Measurements from ENCODE around the gene ANTXR1.

The ANTXR1 gene

GRCh38 chr2:69178756-69179155 is 165.8 kb downstream of the ANTXR1 start:
- in situ Hi-C loops (cut with HindIII; ENCODE audit: low sequenced_read_pairs), result no loop called here
- H3K4me3 ChIP-seq (ENCODE audit: low read depth, low read length), result no peak overlapping the region
- no peak for TF ChIP-seq CTCF (IDR thresholded peaks at IDR 0.05; ENCODE audit: low read depth, low read length, missing control alignments)
- DNase-seq (ENCODE audit: low read depth), result no peak

- no peak for TF ChIP-seq CTCF (IDR thresholded peaks at IDR 0.05; ENCODE audit: low read depth, low read length, missing control alignments)
- no peak overlapping the region for H3K4me3 ChIP-seq (ENCODE audit: low read depth, low read length)
- in situ Hi-C loops (cut with HindIII; ENCODE audit: low sequenced_read_pairs), result no loop called here
These were observed 167.2 kb downstream of the ANTXR1 start for GRCh38 chr2:69180227-69180626.

GRCh38 chr2:69180974-69181373 is 168.0 kb downstream of the ANTXR1 start:
- TF ChIP-seq CTCF (IDR thresholded peaks at IDR 0.05; ENCODE audit: low read depth, low read length, missing control alignments), result no peak
- no peak for DNase-seq (ENCODE audit: low read depth)
- no peak overlapping the region for H3K4me3 ChIP-seq (ENCODE audit: low read depth, low read length)
- in situ Hi-C loops (cut with HindIII; ENCODE audit: low sequenced_read_pairs), result no loop called here

More at GRCh38 chr2:69180227-69180626, 167.2 kb downstream of the ANTXR1 start:
- DNase-seq (ENCODE audit: low read depth), result no peak

GRCh38 chr2:69181806-69182427 is 168.9 kb downstream of the ANTXR1 start:
- DNase-seq (ENCODE audit: low read depth), result no peak
- TF ChIP-seq CTCF (IDR thresholded peaks at IDR 0.05; ENCODE audit: low read depth, low read length, missing control alignments), result no peak
- H3K4me3 ChIP-seq (ENCODE audit: low read depth, low read length), result no peak overlapping the region
- in situ Hi-C loops (cut with HindIII; ENCODE audit: low sequenced_read_pairs), result no loop called here

- H3K4me3 ChIP-seq (ENCODE audit: low read depth, low read length), result no peak overlapping the region
- in situ Hi-C loops (cut with HindIII; ENCODE audit: low sequenced_read_pairs), result no loop called here
- no peak for TF ChIP-seq CTCF (IDR thresholded peaks at IDR 0.05; ENCODE audit: low read depth, low read length, missing control alignments)
- no peak for DNase-seq (ENCODE audit: low read depth)
These were observed 170.7 kb downstream of the ANTXR1 start for GRCh38 chr2:69183659-69184058.

GRCh38 chr2:69184224-69184623 is 171.2 kb downstream of the ANTXR1 start:
- in situ Hi-C loops (cut with HindIII; ENCODE audit: low sequenced_read_pairs), result no loop called here
- no peak for TF ChIP-seq CTCF (IDR thresholded peaks at IDR 0.05; ENCODE audit: low read depth, low read length, missing control alignments)
- DNase-seq (ENCODE audit: low read depth), result no peak
- H3K4me3 ChIP-seq (ENCODE audit: low read depth, low read length), result no peak overlapping the region
